GM11168 (cell line): ENCODE data around the gene UBALD2.
"Not testable (repeated sequence)": the region's sequence is repeated elsewhere in the genome, so short reads cannot be mapped to it uniquely, and the experiment has no call there.

ENCODE experiments used
- in situ Hi-C: fragments of 300-500 bp; cut with MboI; formaldehyde crosslinking; loops from one replicate; pipeline ENCODE4 v1.12.0; 2022; ENCODE audit warnings: low sequenced_read_pairs; ENCODE audit not compliant: unreplicated experiment

UBALD2 gene

GRCh38 chr17:76243826-76244679, 21.1 kb upstream of the UBALD2 start:
- in situ Hi-C loops: no loop called here

DNA sequence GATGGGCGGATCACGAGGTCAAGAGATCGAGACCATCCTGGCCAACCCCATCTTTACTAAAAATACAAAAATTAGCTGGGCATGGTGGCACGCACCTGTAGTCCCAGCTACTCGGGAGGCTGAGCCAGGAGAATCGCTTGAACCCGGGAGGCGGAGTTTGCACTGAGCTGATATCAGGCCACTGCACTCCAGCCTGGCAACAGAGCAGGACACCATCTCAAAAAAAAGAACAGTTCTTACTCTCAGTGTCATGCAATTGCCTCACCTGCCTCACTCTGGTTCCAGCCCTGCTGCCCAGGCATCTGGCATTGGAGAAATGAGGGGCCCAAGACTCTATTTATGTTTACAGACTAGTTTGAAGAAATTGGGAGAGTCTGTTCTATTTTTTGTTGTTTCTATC, 20.4 kb upstream of the UBALD2 start:
- in situ Hi-C loops: not testable (repeated sequence)

- in situ Hi-C loops: no loop called here
Measured at GRCh38 chr17:76246080-76247066, 18.8 kb upstream of the UBALD2 start.

DNA sequence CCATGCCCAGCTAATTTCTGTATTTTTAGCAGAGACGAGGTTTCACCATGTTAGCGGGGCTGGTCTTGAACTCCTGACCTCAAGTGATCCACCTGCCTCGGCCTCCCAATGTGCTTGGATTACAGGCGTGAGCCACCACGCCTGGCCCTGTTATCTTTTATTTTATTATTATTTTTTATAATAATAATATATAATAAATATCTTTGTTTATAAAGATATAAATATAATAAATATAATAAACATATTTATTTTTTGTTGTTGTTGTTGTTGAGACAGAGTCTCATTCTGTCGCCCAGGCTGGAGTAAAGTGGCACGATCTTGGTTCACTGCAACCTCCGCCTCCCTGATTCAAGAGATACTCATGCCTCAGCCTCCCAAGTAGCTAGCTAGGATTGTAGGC, 17.8 kb upstream of the UBALD2 start:
- in situ Hi-C loops: no loop called here

- in situ Hi-C loops: no loop called here
Measured at GRCh38 chr17:76248013-76248782, 16.9 kb upstream of the UBALD2 start.

DNA sequence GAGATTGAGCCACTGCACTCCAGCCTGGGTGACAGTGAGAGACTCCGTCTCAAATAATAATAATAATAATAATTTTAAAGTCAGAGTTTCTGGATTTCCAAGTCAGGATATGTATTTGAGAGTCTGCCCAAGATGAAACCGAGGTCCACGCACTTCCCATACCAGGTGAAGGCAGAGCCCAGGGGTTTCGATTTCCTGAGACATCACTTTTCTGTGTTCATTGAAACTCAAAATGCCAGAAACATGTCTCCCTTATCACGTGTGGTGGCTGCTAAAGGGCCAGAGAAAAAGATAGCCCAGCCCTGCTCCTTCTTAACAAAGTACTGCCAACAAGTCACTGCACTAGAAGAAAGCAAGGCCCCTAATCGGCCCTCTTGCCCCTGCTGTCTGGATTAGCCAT, 15.0 kb upstream of the UBALD2 start:
- in situ Hi-C loops: no loop called here

DNA sequence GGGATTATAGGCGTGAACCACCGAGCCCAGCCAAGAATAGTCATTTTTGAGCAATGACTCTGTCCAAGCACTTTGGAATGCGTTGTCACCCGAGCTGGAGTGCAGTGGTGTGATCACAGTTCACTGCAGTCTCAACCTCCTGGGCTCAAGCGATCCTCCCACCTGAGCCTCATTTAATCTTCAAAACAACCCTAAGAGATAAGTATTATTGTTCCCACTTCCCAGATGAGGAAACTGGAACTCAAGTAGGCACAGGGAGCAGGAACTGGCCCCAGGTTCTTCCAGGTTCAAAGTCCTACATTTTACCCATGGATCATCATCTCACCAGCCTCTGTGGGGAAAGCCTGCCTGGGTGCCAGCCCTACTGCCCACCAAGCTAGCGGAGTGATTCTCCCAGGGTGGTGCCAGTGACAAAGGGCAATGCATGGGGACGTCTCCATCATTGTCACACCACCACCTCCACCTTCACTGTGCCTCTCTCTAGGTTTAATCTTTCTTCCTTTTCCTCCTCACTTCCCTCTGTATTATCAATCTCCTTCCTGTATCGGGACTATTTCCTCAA, 13.6 kb upstream of the UBALD2 start:
- in situ Hi-C loops: no loop called here

DNA sequence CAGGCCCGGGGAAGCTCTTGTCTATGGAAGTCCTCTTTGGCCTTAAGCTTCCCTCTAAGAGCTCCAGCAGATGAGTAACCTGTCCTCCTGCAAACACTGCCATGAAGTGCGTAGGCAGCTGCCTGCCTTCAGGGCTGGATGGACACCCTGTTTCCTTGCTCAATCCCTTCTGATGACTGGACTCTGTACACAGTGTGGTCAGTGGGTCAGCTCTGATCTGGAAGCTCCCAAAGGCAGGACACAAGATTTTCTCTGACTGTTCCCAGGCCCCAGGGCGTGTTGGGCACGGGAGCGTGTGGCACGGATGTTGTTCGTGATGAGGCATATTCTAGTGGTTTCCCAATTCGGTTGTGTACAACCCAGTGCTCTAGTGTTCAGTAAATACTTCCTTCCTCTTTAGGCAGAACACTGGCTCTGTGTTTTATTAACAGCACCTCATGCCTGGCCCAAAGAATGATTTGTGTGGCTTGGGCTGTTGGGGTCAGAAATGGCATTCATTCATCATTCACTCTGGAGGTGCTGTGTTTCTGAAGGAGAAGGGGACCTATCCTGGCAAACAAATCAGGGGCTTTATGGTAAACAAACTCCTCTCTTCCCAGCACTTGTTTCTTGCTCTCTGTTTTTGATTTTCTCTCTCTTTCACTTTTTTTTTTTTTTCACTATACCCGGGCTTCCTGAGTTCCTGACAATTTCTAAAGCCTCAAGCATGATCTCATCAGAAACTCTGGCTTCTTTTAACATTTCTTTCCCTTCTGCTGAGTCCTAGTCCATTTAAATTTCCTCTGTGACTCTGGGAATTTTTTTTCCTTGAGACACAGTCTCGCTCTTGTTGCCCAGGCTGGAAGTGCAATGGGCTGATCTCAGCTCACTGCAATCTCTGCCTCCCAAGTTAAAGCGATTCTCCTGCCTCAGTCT, 12.9 kb upstream of the UBALD2 start:
- in situ Hi-C loops: no loop called here

DNA sequence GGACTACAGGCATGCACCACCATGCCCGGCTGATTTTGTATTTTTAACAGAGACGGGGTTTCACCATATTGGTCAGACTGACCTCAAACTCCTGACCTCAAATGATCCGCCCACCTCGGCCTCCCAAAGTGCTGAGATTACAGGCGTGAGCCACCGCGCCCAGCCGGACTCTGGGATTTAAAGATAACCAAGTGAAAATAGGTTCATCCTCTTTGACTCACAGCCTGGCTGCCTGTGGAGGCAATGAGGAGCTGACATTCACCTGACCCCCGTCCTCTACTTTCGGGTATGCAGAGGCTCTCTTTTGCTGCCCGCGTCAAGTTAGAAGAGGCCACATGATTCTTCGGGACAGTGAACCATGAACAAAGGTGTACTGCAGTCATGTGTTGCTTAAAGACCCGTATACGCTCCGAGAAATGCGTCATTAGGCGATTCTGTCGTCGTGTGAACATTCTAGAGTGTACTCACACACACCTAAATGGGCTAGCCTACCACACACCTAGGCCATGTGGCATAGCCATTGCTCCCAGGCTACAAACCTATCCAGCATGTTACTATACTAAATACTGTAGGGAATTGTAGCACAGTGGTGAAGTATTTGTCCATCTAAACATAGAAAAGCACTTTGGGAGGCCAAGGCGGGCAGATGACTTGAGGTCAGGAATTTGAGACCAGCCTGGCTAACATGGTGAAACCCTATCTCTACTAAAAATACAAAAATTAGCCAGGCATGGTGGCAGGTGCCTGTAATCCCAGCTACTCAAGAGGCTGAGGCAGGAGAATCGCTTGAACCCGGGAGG, 12.0 kb upstream of the UBALD2 start:
- in situ Hi-C loops: not testable (repeated sequence)

- in situ Hi-C loops: no loop called here
Measured at GRCh38 chr17:76253841-76254240, 11.3 kb upstream of the UBALD2 start.

DNA sequence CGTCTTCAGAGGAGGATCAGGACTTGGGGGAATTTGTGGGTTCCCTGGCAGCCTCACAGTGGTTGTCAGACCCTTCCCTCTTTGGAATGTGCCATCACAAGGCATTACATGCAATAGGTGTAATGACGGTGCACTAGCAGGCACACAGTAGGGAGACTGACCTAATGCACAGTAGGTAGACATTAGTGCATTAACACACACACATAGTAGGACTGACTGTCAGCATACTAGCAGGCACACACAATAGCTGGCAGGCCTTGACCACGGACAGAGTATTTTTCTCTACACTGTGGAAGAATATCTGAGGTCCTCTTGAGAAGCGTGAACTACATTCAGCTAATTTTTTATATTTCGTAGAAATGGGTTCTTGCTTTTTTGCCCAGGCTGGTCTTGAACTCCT, 10.9 kb upstream of the UBALD2 start:
- in situ Hi-C loops: no loop called here

- in situ Hi-C loops: no loop called here
Measured at GRCh38 chr17:76255801-76256429, 9.2 kb upstream of the UBALD2 start.

DNA sequence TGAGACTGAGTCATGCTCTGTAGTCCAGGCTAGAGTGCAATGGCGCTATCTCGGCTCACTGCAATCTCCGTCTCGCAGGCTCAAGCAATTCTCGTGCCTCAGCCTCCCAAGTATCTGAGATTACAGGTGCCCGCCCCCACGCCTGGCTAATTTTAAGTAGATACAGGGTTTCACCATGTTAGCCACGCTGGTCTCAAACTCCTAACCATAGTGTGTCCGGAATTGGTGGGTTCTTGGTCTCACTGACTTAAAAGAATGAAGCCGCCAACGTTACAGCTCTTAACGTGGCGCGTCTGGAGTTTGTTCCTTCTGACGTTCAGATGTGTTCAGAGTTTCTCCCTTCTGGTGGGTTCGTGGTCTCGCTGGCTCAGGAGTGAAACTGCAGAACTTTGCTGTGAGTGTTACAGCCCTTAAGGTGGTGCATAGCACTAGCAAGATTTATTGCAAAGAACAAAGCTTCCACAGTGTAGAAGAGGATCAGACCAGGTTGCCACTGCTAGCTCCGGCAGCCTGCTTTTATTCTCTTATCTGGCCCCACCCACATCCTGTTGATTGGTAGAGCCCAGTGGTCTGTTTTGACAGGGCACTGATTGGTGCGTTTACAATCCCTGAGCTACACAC, 8.6 kb upstream of the UBALD2 start:
- in situ Hi-C loops: not testable (repeated sequence)

GRCh38 chr17:76260220-76260619, 4.9 kb upstream of the UBALD2 start:
- in situ Hi-C loops: loop anchor here (5.0 kb wide), 1 partner anchor 73 kb away; no protein-coding TSS in a partner anchor

GRCh38 chr17:76260669-76261068, 4.5 kb upstream of the UBALD2 start:
- in situ Hi-C loops: loop anchor here (5.0 kb wide), 1 partner anchor 73 kb away; no protein-coding TSS in a partner anchor

DNA sequence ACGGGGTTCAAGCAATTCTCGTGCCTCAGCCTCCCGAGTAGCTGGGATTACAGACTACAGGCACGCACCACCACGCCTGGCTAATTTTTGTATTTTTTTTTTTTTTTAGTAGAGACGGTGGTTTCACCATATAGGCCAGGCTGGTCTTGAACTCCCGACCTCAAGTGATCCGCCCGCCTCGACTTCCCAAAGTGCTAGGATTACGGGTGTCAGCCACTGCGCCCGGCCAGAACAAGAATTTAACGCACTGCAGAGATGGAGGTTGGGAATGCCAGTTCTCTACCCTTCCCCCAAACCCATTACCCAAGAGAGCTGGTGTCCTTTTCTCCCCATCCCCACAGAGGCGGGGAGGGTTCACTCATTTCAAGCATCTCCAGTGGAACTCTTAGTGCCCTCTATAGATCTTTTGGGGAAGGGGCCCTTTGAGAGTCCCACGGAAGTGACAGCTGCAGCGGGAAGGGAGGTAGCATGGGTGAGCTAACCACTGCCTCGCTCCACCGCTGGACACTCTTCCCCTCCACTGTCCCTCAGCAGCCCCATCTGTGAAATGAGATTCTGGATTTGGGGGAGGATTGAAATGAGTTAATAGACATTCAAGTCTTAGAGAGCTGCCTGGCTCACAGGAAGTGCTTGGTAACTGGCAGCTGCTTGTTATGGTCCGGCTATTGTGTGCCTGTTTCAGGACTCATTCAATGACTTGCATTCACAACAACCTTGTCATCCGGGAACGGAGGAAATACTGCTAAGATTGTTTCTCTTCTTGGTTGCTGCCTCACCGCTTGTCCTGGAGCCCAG, 3.5 kb upstream of the UBALD2 start:
- in situ Hi-C loops: loop anchor here (5.0 kb wide), 1 partner anchor 74 kb away; no protein-coding TSS in a partner anchor
